HepG2 (cell line): ENCODE results near the gene DAZAP1. TPM values are rescaled to one million over a fixed set of nuclear protein-coding genes. Genes with fewer than 3 reads are reported as not detected.

Experiments
- MTA3 ChIP-seq: sonication (generic); formaldehyde crosslinking; IDR thresholded peaks from 2 replicates; pipeline ENCODE4 v1.4.0; 2020; ENCODE audit warnings: missing genetic modification reagents
- MTF2 ChIP-seq: sonication (generic); formaldehyde crosslinking; IDR thresholded peaks from 2 replicates; pipeline ENCODE4 v1.5.0; 2020; ENCODE audit warnings: missing genetic modification reagents, borderline replicate concordance
- NR2C2 ChIP-seq: sonication (generic); formaldehyde crosslinking; IDR thresholded peaks from 2 replicates; pipeline ENCODE4 v1.4.0; 2020; ENCODE audit warnings: missing genetic modification reagents, mild to moderate bottlenecking, moderate library complexity, borderline replicate concordance
- PHF21A ChIP-seq: sonication (generic); formaldehyde crosslinking; IDR thresholded peaks from 2 replicates; pipeline ENCODE4 v1.5.0; 2020; ENCODE audit warnings: mild to moderate bottlenecking, missing genetic modification reagents
- PLRG1 ChIP-seq: fragments of 450-650 bp; conservative IDR thresholded peaks from 2 replicates; pipeline ENCODE4 v1.6.1; 2016
- SAP130 ChIP-seq: IDR thresholded peaks from 2 replicates; pipeline ENCODE4 v1.6.1; 2016; ENCODE audit warnings: low read depth
- TCF12 ChIP-seq, 2 experiments: fragments of 450-650 bp in 1 of 2; sonication (generic) in 1 of 2; formaldehyde crosslinking in 1 of 2; IDR thresholded peaks; 2 replicates each; pipeline versions ENCODE4 v1.6.1 to v1.8.0; 2017 to 2022; ENCODE audit warnings: antibody characterized with exemption in 1 of 2, mild to moderate bottlenecking in 1 of 2, missing genetic modification reagents in 1 of 2, moderate library complexity in 1 of 2
- polyA plus RNA-seq, 8 experiments: library from polyadenylated mRNA; depleted of rRNA in 3 of 8; stranded (reverse) in 7 of 8; unstranded in 1 of 8; fragments of >200 nt; fragmentation: Illumina TruSeq in 4 of 8; extraction: Trizol in 4 of 8; gene quantifications; 2 replicates each; pipeline versions ENCODE4 v1.2.1 to v1.2.3, GENCODE V29; 2011 to 2016; ENCODE audit warnings: low read depth in 4 of 8, missing spikeins in 1 of 8, mixed read lengths in 1 of 8; ENCODE audit not compliant: insufficient read depth in 1 of 8
- total RNA-seq, 5 experiments: library from RNA; depleted of rRNA; stranded (reverse); fragments of >200 nt; fragmentation: Illumina TruSeq; extraction: Trizol; gene quantifications; 2 replicates each; pipeline ENCODE4 v1.2.3, GENCODE V29; 2016; ENCODE audit warnings: low read depth in 1 of 5
- TF ChIP-seq, protein P1 (sequence below): sonication (generic); formaldehyde crosslinking; IDR thresholded peaks from 2 replicates; pipeline ENCODE4 v1.4.0; 2020; ENCODE audit warnings: missing genetic modification reagents
- TF ChIP-seq, protein P2 (sequence below): sonication (generic); formaldehyde crosslinking; IDR thresholded peaks from 2 replicates; pipeline ENCODE4 v1.4.0; 2020; ENCODE audit warnings: mild to moderate bottlenecking, missing genetic modification reagents
- TF ChIP-seq, protein P3 (sequence below): sonication (generic); formaldehyde crosslinking; conservative IDR thresholded peaks from 2 replicates; pipeline ENCODE4 v1.4.0; 2020; ENCODE audit warnings: missing genetic modification reagents
- TF ChIP-seq, protein P4 (sequence below): fragments of 450-650 bp; IDR thresholded peaks from 2 replicates; pipeline ENCODE4 v1.6.1; 2017; ENCODE audit warnings: mild to moderate bottlenecking
- TF ChIP-seq, protein P5 (sequence below): sonication (generic); formaldehyde crosslinking; IDR thresholded peaks from 2 replicates; pipeline ENCODE4 v1.4.0; 2020; ENCODE audit warnings: missing genetic modification reagents, borderline replicate concordance

The DAZAP1 gene
- total and polyA plus RNA-seq, 2 of the 13 experiments (the other 11 are each of a cell fraction or from before 2014, with no cell fraction given): 63.3 to 79.2 TPM

DNA sequence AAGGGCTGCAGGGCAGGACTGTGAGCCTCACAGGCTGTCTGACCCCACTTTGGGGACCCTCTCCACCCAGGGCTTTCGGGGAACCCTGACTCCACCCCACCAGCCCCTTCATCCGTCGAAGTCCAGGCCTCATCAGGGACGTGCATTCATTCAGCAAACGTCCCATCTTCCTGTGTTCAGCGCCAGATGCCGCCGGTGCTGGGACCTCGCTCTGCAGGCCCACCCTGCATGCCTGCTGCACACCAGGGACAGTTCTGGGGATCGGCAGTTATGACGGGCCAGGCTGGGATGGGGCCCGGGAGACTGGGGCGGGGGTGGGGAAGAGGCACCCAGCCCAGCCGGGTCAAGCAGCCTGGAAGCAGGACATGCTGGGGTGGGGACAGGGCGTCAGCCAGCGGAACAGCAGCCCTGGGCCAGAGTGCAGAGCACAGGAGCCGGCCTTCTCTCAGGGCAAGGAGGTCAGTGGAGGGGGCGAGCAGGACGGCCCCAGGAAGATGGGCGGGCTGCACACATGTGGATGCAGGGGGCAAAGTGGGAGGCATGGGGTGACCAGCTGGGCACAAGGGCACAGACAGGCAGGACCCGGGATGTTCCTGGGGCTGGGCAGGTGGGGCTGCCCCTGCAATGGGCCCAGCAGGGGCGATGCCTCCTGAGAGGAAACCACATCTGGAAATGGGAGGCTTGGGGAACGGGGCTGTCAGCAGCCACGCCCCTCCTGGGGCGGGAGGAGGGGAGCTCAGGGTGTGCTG is 11.2 kb upstream of the DAZAP1 start (continued):
- TF ChIP-seq, protein P1, sequence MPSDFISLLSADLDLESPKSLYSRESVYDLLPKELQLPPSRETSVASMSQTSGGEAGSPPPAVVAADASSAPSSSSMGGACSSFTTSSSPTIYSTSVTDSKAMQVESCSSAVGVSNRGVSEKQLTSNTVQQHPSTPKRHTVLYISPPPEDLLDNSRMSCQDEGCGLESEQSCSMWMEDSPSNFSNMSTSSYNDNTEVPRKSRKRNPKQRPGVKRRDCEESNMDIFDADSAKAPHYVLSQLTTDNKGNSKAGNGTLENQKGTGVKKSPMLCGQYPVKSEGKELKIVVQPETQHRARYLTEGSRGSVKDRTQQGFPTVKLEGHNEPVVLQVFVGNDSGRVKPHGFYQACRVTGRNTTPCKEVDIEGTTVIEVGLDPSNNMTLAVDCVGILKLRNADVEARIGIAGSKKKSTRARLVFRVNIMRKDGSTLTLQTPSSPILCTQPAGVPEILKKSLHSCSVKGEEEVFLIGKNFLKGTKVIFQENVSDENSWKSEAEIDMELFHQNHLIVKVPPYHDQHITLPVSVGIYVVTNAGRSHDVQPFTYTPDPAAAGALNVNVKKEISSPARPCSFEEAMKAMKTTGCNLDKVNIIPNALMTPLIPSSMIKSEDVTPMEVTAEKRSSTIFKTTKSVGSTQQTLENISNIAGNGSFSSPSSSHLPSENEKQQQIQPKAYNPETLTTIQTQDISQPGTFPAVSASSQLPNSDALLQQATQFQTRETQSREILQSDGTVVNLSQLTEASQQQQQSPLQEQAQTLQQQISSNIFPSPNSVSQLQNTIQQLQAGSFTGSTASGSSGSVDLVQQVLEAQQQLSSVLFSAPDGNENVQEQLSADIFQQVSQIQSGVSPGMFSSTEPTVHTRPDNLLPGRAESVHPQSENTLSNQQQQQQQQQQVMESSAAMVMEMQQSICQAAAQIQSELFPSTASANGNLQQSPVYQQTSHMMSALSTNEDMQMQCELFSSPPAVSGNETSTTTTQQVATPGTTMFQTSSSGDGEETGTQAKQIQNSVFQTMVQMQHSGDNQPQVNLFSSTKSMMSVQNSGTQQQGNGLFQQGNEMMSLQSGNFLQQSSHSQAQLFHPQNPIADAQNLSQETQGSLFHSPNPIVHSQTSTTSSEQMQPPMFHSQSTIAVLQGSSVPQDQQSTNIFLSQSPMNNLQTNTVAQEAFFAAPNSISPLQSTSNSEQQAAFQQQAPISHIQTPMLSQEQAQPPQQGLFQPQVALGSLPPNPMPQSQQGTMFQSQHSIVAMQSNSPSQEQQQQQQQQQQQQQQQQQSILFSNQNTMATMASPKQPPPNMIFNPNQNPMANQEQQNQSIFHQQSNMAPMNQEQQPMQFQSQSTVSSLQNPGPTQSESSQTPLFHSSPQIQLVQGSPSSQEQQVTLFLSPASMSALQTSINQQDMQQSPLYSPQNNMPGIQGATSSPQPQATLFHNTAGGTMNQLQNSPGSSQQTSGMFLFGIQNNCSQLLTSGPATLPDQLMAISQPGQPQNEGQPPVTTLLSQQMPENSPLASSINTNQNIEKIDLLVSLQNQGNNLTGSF: no peak
- TF ChIP-seq, protein P2, sequence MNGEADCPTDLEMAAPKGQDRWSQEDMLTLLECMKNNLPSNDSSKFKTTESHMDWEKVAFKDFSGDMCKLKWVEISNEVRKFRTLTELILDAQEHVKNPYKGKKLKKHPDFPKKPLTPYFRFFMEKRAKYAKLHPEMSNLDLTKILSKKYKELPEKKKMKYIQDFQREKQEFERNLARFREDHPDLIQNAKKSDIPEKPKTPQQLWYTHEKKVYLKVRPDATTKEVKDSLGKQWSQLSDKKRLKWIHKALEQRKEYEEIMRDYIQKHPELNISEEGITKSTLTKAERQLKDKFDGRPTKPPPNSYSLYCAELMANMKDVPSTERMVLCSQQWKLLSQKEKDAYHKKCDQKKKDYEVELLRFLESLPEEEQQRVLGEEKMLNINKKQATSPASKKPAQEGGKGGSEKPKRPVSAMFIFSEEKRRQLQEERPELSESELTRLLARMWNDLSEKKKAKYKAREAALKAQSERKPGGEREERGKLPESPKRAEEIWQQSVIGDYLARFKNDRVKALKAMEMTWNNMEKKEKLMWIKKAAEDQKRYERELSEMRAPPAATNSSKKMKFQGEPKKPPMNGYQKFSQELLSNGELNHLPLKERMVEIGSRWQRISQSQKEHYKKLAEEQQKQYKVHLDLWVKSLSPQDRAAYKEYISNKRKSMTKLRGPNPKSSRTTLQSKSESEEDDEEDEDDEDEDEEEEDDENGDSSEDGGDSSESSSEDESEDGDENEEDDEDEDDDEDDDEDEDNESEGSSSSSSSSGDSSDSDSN (CRISPR knock-in tag): no peak
- TF ChIP-seq, protein P3, sequence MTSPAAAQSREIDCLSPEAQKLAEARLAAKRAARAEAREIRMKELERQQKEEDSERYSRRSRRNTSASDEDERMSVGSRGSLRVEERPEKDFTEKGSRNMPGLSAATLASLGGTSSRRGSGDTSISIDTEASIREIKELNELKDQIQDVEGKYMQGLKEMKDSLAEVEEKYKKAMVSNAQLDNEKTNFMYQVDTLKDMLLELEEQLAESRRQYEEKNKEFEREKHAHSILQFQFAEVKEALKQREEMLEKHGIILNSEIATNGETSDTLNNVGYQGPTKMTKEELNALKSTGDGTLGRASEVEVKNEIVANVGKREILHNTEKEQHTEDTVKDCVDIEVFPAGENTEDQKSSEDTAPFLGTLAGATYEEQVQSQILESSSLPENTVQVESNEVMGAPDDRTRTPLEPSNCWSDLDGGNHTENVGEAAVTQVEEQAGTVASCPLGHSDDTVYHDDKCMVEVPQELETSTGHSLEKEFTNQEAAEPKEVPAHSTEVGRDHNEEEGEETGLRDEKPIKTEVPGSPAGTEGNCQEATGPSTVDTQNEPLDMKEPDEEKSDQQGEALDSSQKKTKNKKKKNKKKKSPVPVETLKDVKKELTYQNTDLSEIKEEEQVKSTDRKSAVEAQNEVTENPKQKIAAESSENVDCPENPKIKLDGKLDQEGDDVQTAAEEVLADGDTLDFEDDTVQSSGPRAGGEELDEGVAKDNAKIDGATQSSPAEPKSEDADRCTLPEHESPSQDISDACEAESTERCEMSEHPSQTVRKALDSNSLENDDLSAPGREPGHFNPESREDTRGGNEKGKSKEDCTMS (CRISPR knock-in tag): no peak
- TF ChIP-seq PLRG1: no peak
- TF ChIP-seq, protein P4, sequence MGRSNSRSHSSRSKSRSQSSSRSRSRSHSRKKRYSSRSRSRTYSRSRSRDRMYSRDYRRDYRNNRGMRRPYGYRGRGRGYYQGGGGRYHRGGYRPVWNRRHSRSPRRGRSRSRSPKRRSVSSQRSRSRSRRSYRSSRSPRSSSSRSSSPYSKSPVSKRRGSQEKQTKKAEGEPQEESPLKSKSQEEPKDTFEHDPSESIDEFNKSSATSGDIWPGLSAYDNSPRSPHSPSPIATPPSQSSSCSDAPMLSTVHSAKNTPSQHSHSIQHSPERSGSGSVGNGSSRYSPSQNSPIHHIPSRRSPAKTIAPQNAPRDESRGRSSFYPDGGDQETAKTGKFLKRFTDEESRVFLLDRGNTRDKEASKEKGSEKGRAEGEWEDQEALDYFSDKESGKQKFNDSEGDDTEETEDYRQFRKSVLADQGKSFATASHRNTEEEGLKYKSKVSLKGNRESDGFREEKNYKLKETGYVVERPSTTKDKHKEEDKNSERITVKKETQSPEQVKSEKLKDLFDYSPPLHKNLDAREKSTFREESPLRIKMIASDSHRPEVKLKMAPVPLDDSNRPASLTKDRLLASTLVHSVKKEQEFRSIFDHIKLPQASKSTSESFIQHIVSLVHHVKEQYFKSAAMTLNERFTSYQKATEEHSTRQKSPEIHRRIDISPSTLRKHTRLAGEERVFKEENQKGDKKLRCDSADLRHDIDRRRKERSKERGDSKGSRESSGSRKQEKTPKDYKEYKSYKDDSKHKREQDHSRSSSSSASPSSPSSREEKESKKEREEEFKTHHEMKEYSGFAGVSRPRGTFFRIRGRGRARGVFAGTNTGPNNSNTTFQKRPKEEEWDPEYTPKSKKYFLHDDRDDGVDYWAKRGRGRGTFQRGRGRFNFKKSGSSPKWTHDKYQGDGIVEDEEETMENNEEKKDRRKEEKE: no peak
- TF ChIP-seq NR2C2 (CRISPR knock-in tag): no peak
- no peak for TF ChIP-seq SAP130 (CRISPR knock-in tag)
- TF ChIP-seq MTF2 (CRISPR knock-in tag): no peak
- no peak for TF ChIP-seq TCF12 (IDR thresholded peaks at IDR 0.05)
- no peak for TF ChIP-seq TCF12 (CRISPR knock-in tag; IDR thresholded peaks at IDR 0.05)
- TF ChIP-seq PHF21A (CRISPR knock-in tag): no peak
- TF ChIP-seq, protein P5, sequence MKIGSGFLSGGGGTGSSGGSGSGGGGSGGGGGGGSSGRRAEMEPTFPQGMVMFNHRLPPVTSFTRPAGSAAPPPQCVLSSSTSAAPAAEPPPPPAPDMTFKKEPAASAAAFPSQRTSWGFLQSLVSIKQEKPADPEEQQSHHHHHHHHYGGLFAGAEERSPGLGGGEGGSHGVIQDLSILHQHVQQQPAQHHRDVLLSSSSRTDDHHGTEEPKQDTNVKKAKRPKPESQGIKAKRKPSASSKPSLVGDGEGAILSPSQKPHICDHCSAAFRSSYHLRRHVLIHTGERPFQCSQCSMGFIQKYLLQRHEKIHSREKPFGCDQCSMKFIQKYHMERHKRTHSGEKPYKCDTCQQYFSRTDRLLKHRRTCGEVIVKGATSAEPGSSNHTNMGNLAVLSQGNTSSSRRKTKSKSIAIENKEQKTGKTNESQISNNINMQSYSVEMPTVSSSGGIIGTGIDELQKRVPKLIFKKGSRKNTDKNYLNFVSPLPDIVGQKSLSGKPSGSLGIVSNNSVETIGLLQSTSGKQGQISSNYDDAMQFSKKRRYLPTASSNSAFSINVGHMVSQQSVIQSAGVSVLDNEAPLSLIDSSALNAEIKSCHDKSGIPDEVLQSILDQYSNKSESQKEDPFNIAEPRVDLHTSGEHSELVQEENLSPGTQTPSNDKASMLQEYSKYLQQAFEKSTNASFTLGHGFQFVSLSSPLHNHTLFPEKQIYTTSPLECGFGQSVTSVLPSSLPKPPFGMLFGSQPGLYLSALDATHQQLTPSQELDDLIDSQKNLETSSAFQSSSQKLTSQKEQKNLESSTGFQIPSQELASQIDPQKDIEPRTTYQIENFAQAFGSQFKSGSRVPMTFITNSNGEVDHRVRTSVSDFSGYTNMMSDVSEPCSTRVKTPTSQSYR (CRISPR knock-in tag): peak; percentile 19; the same call in 1 of the 2 replicates
- no peak for TF ChIP-seq MTA3 (CRISPR knock-in tag)
